K562 (cell line): ENCODE measurements around the gene COL23A1. TPM values are rescaled to one million over a fixed set of nuclear protein-coding genes. Genes with fewer than 3 reads are reported as not detected.

Experiments
- BCL6 ChIP-seq: fragments of 250-450 bp; sonication (Bioruptor Pico); IDR thresholded peaks from 2 replicates; pipeline ENCODE4 v1.4.0; 2020
- ELF2 ChIP-seq: fragments of 250-450 bp; sonication (Bioruptor Pico); IDR thresholded peaks from 2 replicates; pipeline ENCODE4 v1.5.0; 2021; ENCODE audit warnings: mild to moderate bottlenecking
- ELK3 ChIP-seq: fragments of 450-650 bp; formaldehyde crosslinking; IDR thresholded peaks from 2 replicates; pipeline ENCODE4 v1.4.0; 2020; ENCODE audit warnings: mild to moderate bottlenecking
- GABPB2 ChIP-seq: fragments of 250-450 bp; sonication (Bioruptor Pico); conservative IDR thresholded peaks from 2 replicates; pipeline ENCODE4 v1.5.1; 2021; ENCODE audit warnings: mild to moderate bottlenecking
- MCM2 ChIP-seq: fragments of 450-650 bp; IDR thresholded peaks from 2 replicates; pipeline ENCODE4 v1.6.1; 2017; ENCODE audit warnings: low read depth, mild to moderate bottlenecking
- MEF2D ChIP-seq: conservative IDR thresholded peaks from 2 replicates; pipeline ENCODE4 v1.6.1; 2016; ENCODE audit warnings: low read depth, missing genetic modification characterization, missing compliant biosample characterization
- NFIX ChIP-seq: fragments of 250-450 bp; sonication (Bioruptor Pico); IDR thresholded peaks from 2 replicates; pipeline ENCODE4 v1.4.0; 2020; ENCODE audit warnings: low read depth, mild to moderate bottlenecking, moderate library complexity
- PHF21A ChIP-seq: fragments of 450-650 bp; IDR thresholded peaks from 2 replicates; pipeline ENCODE4 v1.6.1; 2017; ENCODE audit warnings: low read depth, borderline replicate concordance
- SOX6 ChIP-seq: fragments of 450-650 bp; IDR thresholded peaks from 2 replicates; pipeline ENCODE4 v1.6.1; 2014; ENCODE audit warnings: mild to moderate bottlenecking
- ZNF124 ChIP-seq: sonication (generic); formaldehyde crosslinking; IDR thresholded peaks from 2 replicates; pipeline ENCODE4 v1.8.1; 2022; ENCODE audit warnings: missing genetic modification reagents
- ZNF408 ChIP-seq: fragments of 250-450 bp; sonication (Bioruptor Pico); IDR thresholded peaks from 2 replicates; pipeline ENCODE4 v1.4.0; 2020; ENCODE audit warnings: low read depth, mild to moderate bottlenecking, moderate library complexity
- ZNF57 ChIP-seq: fragments of 450-650 bp; formaldehyde crosslinking; IDR thresholded peaks from 2 replicates; pipeline ENCODE4 v1.4.0; 2020; ENCODE audit warnings: mild to moderate bottlenecking, moderate library complexity
- polyA plus RNA-seq, 8 experiments: library from polyadenylated mRNA; depleted of rRNA in 4 of 8; stranded (reverse) in 5 of 8; unstranded in 3 of 8; fragments of >200 nt; fragmentation: Nextera tagmentation in 2 of 8; fragmentation: Illumina TruSeq in 1 of 8; extraction: Ambion mirVana in 2 of 8; extraction: Trizol in 1 of 8; gene quantifications; 2 replicates each; pipeline versions ENCODE4 v1.2.1 to v1.2.3, GENCODE V29; 2011 to 2014; ENCODE audit warnings: inconsistent platforms in 1 of 8, missing spikeins in 1 of 8
- total RNA-seq, 7 experiments: library from RNA; depleted of rRNA in 6 of 7; stranded (reverse); fragments of >200 nt in 6 of 7; fragmentation: Illumina TruSeq in 2 of 7; extraction: Trizol in 2 of 7; gene quantifications; 2 replicates each; pipeline versions ENCODE4 v1.2.1 to v1.2.3, GENCODE V29; 2011 to 2021; ENCODE audit warnings: low replicate concordance in 1 of 7
- TF ChIP-seq, protein P1 (sequence below): sonication (generic); formaldehyde crosslinking; IDR thresholded peaks from 2 replicates; pipeline ENCODE4 v1.8.0; 2022; ENCODE audit warnings: mild to moderate bottlenecking, missing genetic modification reagents, borderline replicate concordance
- TF ChIP-seq, protein P2 (sequence below): IDR thresholded peaks from 2 replicates; pipeline ENCODE4 v1.6.1; 2011; ENCODE audit not compliant: insufficient read length; ENCODE audit errors: extremely low read depth
- TF ChIP-seq, protein P3 (sequence below): sonication (generic); IDR thresholded peaks from 2 replicates; pipeline ENCODE4 v1.6.1; 2016
- TF ChIP-seq, protein P4 (sequence below): sonication (generic); formaldehyde crosslinking; IDR thresholded peaks from 2 replicates; pipeline ENCODE4 v1.8.0; 2022; ENCODE audit warnings: mild to moderate bottlenecking, missing genetic modification reagents
- TF ChIP-seq, protein P5 (sequence below): fragments of 450-650 bp; IDR thresholded peaks from 2 replicates; pipeline ENCODE4 v1.6.1; 2016

COL23A1 gene
- total and polyA plus RNA-seq, 9 of the 15 experiments (the other 6 are each of a cell fraction or from before 2014, with no cell fraction given): 0.09 TPM; not detected in 8

DNA sequence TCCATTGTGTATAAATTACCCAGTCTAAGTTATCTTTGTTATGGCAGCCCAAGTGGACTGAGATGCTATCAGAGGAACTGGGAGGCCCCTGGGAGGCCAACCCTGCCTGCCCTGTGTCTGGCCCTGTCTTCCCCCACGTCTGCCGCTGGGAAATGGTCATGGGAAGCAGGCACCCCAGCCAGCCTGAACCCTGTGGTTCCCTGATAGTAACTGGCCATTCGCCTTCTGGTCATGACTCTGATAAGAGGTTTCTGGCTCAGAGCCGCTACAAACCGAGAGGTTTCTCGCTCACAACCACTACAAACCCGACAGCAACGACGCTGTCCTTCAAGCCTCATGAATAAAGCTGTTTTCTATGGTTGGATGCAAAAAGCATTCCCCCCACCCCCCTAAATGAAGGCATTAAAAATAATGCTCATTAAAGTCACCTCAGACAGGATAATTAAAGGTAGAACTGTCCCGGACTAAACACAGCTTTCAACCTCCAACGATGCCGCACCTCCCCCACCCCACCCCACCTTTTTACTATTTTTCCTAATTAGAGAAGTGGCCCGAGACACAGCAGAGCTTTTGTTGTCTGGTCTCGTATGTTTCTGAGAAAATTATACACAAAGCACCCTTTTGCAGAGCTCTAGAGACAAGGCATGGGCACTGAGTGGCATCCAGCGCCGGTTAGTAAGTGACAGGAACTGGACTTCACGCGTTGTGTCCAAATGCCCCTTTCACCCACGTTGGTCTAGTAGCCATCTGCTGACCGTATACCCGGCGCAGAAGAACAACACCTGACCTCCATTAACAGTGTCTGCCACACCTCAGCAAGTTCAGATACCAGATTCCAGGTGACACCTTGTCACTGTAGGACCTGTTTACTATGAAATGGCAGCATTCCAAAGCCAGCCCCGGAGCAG, 140.8 kb downstream of the COL23A1 start (continued):
- TF ChIP-seq, protein P1, sequence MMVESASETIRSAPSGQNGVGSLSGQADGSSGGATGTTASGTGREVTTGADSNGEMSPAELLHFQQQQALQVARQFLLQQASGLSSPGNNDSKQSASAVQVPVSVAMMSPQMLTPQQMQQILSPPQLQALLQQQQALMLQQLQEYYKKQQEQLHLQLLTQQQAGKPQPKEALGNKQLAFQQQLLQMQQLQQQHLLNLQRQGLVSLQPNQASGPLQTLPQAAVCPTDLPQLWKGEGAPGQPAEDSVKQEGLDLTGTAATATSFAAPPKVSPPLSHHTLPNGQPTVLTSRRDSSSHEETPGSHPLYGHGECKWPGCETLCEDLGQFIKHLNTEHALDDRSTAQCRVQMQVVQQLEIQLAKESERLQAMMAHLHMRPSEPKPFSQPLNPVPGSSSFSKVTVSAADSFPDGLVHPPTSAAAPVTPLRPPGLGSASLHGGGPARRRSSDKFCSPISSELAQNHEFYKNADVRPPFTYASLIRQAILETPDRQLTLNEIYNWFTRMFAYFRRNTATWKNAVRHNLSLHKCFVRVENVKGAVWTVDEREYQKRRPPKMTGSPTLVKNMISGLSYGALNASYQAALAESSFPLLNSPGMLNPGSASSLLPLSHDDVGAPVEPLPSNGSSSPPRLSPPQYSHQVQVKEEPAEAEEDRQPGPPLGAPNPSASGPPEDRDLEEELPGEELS (CRISPR knock-in tag): no peak
- no peak for TF ChIP-seq NFIX
- no peak for TF ChIP-seq ZNF124 (CRISPR knock-in tag)
- TF ChIP-seq, protein P2, sequence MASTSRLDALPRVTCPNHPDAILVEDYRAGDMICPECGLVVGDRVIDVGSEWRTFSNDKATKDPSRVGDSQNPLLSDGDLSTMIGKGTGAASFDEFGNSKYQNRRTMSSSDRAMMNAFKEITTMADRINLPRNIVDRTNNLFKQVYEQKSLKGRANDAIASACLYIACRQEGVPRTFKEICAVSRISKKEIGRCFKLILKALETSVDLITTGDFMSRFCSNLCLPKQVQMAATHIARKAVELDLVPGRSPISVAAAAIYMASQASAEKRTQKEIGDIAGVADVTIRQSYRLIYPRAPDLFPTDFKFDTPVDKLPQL: no peak
- TF ChIP-seq ZNF57 (CRISPR knock-in tag): no peak
- TF ChIP-seq, protein P3, sequence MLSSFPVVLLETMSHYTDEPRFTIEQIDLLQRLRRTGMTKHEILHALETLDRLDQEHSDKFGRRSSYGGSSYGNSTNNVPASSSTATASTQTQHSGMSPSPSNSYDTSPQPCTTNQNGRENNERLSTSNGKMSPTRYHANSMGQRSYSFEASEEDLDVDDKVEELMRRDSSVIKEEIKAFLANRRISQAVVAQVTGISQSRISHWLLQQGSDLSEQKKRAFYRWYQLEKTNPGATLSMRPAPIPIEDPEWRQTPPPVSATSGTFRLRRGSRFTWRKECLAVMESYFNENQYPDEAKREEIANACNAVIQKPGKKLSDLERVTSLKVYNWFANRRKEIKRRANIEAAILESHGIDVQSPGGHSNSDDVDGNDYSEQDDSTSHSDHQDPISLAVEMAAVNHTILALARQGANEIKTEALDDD: peak; percentile 87
- TF ChIP-seq, protein P4, sequence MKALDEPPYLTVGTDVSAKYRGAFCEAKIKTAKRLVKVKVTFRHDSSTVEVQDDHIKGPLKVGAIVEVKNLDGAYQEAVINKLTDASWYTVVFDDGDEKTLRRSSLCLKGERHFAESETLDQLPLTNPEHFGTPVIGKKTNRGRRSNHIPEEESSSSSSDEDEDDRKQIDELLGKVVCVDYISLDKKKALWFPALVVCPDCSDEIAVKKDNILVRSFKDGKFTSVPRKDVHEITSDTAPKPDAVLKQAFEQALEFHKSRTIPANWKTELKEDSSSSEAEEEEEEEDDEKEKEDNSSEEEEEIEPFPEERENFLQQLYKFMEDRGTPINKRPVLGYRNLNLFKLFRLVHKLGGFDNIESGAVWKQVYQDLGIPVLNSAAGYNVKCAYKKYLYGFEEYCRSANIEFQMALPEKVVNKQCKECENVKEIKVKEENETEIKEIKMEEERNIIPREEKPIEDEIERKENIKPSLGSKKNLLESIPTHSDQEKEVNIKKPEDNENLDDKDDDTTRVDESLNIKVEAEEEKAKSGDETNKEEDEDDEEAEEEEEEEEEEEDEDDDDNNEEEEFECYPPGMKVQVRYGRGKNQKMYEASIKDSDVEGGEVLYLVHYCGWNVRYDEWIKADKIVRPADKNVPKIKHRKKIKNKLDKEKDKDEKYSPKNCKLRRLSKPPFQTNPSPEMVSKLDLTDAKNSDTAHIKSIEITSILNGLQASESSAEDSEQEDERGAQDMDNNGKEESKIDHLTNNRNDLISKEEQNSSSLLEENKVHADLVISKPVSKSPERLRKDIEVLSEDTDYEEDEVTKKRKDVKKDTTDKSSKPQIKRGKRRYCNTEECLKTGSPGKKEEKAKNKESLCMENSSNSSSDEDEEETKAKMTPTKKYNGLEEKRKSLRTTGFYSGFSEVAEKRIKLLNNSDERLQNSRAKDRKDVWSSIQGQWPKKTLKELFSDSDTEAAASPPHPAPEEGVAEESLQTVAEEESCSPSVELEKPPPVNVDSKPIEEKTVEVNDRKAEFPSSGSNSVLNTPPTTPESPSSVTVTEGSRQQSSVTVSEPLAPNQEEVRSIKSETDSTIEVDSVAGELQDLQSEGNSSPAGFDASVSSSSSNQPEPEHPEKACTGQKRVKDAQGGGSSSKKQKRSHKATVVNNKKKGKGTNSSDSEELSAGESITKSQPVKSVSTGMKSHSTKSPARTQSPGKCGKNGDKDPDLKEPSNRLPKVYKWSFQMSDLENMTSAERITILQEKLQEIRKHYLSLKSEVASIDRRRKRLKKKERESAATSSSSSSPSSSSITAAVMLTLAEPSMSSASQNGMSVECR (CRISPR knock-in tag): no peak
- TF ChIP-seq PHF21A: peak; percentile 63; the same call in 1 of the 2 replicates
- TF ChIP-seq ZNF408 (CRISPR knock-in tag): no peak
- no peak for TF ChIP-seq GABPB2 (CRISPR knock-in tag)
- peak; percentile 98 for TF ChIP-seq SOX6
- TF ChIP-seq, protein P5, sequence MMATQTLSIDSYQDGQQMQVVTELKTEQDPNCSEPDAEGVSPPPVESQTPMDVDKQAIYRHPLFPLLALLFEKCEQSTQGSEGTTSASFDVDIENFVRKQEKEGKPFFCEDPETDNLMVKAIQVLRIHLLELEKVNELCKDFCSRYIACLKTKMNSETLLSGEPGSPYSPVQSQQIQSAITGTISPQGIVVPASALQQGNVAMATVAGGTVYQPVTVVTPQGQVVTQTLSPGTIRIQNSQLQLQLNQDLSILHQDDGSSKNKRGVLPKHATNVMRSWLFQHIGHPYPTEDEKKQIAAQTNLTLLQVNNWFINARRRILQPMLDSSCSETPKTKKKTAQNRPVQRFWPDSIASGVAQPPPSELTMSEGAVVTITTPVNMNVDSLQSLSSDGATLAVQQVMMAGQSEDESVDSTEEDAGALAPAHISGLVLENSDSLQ: peak; percentile 61
- 0 out of 2 replicates have a peak, but pooled peaks have one; percentile 16 for TF ChIP-seq BCL6 (CRISPR knock-in tag)
- no peak for TF ChIP-seq MCM2
- TF ChIP-seq ELF2 (CRISPR knock-in tag): no peak
- no peak for TF ChIP-seq ELK3
- TF ChIP-seq MEF2D (tag): peak; percentile 80; the same call in 1 of the 2 replicates
